HG03469 (cell line): Measurements from ENCODE around the gene EGFR.
A peak's percentile ranks its signal among the peaks of the same experiment; 100 is the strongest.

Experiments used
- ATAC-seq: cut with Tn5 transposase; IDR thresholded peaks from one replicate; pipeline ENCODE4 v1.9.1; 2021; ENCODE audit warnings: mild to moderate bottlenecking, moderate library complexity, moderate number of reproducible peaks; ENCODE audit not compliant: unreplicated experiment

EGFR gene

GRCh38 chr7:55237156-55237893, 218.5 kb downstream of the EGFR start:
- no peak for ATAC-seq

- no peak for ATAC-seq
Measured at GRCh38 chr7:55239406-55239805, 220.6 kb downstream of the EGFR start.

- no peak for ATAC-seq
Measured at GRCh38 chr7:55240418-55241142, 221.8 kb downstream of the EGFR start.

- no peak for ATAC-seq
Measured at GRCh38 chr7:55241958-55242357, 223.1 kb downstream of the EGFR start.

- ATAC-seq = no peak
Measured at GRCh38 chr7:55242613-55243012, 223.8 kb downstream of the EGFR start.

GRCh38 chr7:55244006-55244745, 225.4 kb downstream of the EGFR start:
- ATAC-seq = no peak

GRCh38 chr7:55245271-55245723, 226.5 kb downstream of the EGFR start:
- no peak for ATAC-seq

GRCh38 chr7:55246171-55246570, 227.4 kb downstream of the EGFR start:
- ATAC-seq = no peak

- ATAC-seq = no peak
Measured at GRCh38 chr7:55247428-55247827, 228.6 kb downstream of the EGFR start.

- ATAC-seq = no peak
Measured at GRCh38 chr7:55248526-55248925, 229.7 kb downstream of the EGFR start.

GRCh38 chr7:55249332-55249731, 230.5 kb downstream of the EGFR start:
- ATAC-seq = no peak

- ATAC-seq = no peak
Measured at GRCh38 chr7:55250313-55250712, 231.5 kb downstream of the EGFR start.

GRCh38 chr7:55251313-55251712, 232.5 kb downstream of the EGFR start:
- ATAC-seq = no peak

- ATAC-seq = no peak
Measured at GRCh38 chr7:55251911-55252310, 233.1 kb downstream of the EGFR start.

GRCh38 chr7:55252386-55252785, 233.6 kb downstream of the EGFR start:
- no peak for ATAC-seq

- no peak for ATAC-seq
Measured at GRCh38 chr7:55253188-55253587, 234.4 kb downstream of the EGFR start.

GRCh38 chr7:55254242-55254595, 235.4 kb downstream of the EGFR start:
- no peak for ATAC-seq

GRCh38 chr7:55254596-55255495, 236.0 kb downstream of the EGFR start:
- peak; percentile 54 for ATAC-seq

- peak; percentile 43 for ATAC-seq
Measured at GRCh38 chr7:55255496-55256445, 237.0 kb downstream of the EGFR start.

GRCh38 chr7:55258631-55259030, 239.8 kb downstream of the EGFR start:
- no peak for ATAC-seq
